Gastroesophageal sphincter (tissue), 3 donors: ENCODE data around the gene SNX24.

Source experiments
- POLR2A ChIP-seq, 2 donors: fragments of 450-650 bp; IDR thresholded peaks; one replicate each; pipeline ENCODE4 v1.6.1; 2017; ENCODE audit warnings: antibody characterized with exemption in 2 of 2, mild to moderate bottlenecking in 2 of 2, moderate library complexity in 1 of 2
- TF ChIP-seq, protein P1 (sequence below), 4 experiments: fragments of 200-600 bp in 2 of 4; fragments of 450-650 bp in 2 of 4; sonication (generic) in 1 of 4; IDR thresholded peaks; one replicate each; pipeline ENCODE4 v1.5.1; 2017 to 2019; ENCODE audit warnings: antibody characterized with exemption in 4 of 4, mild to moderate bottlenecking in 2 of 4, moderate library complexity in 2 of 4

DNA sequence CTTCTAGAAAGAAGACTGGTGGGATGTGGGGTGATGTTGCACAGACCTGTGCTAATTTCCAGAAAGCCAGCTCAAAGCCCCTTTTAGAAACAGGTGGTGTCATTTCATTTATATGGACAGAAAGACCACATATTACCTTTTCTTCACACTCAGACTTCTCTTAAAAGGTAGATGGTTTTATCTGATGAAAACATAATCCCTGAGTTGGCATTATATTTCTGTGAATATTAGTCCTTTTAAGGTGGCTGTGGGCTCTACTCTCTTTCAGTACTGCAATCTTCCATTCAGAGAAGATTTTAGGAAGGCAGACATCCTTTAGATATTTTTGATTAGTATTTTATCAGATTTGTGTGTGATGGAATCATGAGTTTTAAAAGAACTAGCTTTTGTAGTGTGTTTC is 117.9 kb downstream of the SNX24 start:
- no peak for TF ChIP-seq POLR2A (IDR thresholded peaks at IDR 0.05)
- TF ChIP-seq, protein P1, sequence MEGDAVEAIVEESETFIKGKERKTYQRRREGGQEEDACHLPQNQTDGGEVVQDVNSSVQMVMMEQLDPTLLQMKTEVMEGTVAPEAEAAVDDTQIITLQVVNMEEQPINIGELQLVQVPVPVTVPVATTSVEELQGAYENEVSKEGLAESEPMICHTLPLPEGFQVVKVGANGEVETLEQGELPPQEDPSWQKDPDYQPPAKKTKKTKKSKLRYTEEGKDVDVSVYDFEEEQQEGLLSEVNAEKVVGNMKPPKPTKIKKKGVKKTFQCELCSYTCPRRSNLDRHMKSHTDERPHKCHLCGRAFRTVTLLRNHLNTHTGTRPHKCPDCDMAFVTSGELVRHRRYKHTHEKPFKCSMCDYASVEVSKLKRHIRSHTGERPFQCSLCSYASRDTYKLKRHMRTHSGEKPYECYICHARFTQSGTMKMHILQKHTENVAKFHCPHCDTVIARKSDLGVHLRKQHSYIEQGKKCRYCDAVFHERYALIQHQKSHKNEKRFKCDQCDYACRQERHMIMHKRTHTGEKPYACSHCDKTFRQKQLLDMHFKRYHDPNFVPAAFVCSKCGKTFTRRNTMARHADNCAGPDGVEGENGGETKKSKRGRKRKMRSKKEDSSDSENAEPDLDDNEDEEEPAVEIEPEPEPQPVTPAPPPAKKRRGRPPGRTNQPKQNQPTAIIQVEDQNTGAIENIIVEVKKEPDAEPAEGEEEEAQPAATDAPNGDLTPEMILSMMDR (IDR thresholded peaks at IDR 0.05), result no peak
